MCF 10A (cell line): Measurements from ENCODE around the gene SPTBN5. TPM values are rescaled to one million over a fixed set of nuclear protein-coding genes. Genes with fewer than 3 reads are reported as not detected.

Experiments
- BruUV-seq: library from RNA; stranded (reverse); fragments of 400-500 nt; replicated peaks from 2 replicates; lab custom pipeline; 2021; lab: Mats Ljungman, UMichigan
- CTCF ChIA-PET: fragments of 300-600 bp; sonication (Branson Sonifier 250); formaldehyde crosslinking; extraction: SDS; loops from one replicate; lab custom pipeline; 2021; ENCODE audit warnings: antibody characterized with exemption, inconsistent platforms; lab: Yijun Ruan, JAX
- POLR2A ChIA-PET: fragments of 300-600, 350-650 bp; sonication (Branson Sonifier 250); formaldehyde crosslinking; extraction: SDS; loops from one replicate; lab custom pipeline; 2020; ENCODE audit warnings: antibody characterized with exemption, inconsistent platforms; lab: Yijun Ruan, JAX
- DNase-seq: peaks from one replicate; pipeline ENCODE4 v3.0.0-alpha.2; 2018; ENCODE audit not compliant: unreplicated experiment
- H3K27ac Mint-ChIP-seq: one replicate; pipeline ENCODE4 v1.8.0; 2022; ENCODE audit warnings: mild to moderate bottlenecking, low read depth, mixed read lengths; ENCODE audit not compliant: unreplicated experiment
- H3K27me3 Mint-ChIP-seq: one replicate; pipeline ENCODE4 v1.8.0; 2022; ENCODE audit warnings: mixed read lengths; ENCODE audit not compliant: insufficient read depth, unreplicated experiment
- H3K36me3 Mint-ChIP-seq: one replicate; pipeline ENCODE4 v1.8.0; 2022; ENCODE audit warnings: mild to moderate bottlenecking, moderate library complexity, mixed read lengths; ENCODE audit not compliant: insufficient read depth, unreplicated experiment
- H3K4me1 Mint-ChIP-seq: one replicate; pipeline ENCODE4 v1.8.0; 2022; ENCODE audit warnings: mixed read lengths; ENCODE audit not compliant: insufficient read depth, unreplicated experiment
- H3K4me3 Mint-ChIP-seq: one replicate; pipeline ENCODE4 v1.8.0; 2022; ENCODE audit warnings: mild to moderate bottlenecking, moderate library complexity, mixed read lengths; ENCODE audit not compliant: unreplicated experiment
- H3K9me3 Mint-ChIP-seq: one replicate; pipeline ENCODE4 v1.8.0; 2022; ENCODE audit warnings: mixed read lengths; ENCODE audit not compliant: unreplicated experiment
- CTCF ChIP-seq: fragments of 200-600 bp; IDR thresholded peaks from one replicate; pipeline ENCODE4 v1.8.0; 2022; ENCODE audit warnings: antibody characterized with exemption, mild to moderate bottlenecking; ENCODE audit not compliant: unreplicated experiment
- intact Hi-C: fragments of 100-400 bp; cut with micrococcal nuclease; formaldehyde crosslinking; loops from 2 replicates; pipeline ENCODE4 v1.14.1; 2022
- total RNA-seq: library from RNA; stranded (reverse); gene quantifications from 2 replicates; pipeline ENCODE4 v1.2.3, GENCODE V29; 2022

The SPTBN5 gene
- total RNA-seq, 1 experiment from 2014 or later: 1.1 TPM

DNA sequence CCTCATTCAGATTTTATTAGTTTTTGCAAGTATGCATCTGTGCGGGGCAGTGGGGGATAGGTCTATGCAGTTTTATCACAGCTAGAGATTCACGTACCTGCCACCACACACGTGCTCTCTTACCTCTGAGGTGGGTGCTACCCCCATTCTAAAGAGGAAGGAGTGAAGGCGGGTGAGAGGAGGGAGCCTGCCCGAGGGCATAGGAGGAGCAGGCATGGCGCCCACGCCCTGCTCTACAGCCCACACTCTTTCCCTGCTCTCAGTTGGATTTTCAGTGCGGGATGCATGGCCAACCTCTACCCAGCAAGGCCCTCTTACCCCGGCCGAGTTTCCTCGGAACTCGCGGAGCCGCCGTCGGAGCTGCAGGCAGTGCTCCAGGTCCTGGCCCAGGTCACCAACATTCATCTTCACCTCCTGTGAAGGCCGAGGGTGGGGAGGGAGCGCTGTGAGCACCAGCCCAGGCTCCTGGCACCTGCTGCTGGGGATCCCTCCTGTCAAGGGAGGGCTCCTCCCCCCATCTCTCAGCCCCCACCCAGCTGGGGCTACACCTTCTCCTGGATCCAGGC is 28.3 kb downstream of the SPTBN5 start:
- H3K36me3 Mint-ChIP-seq: no peaks in the 10 kb centered on the region
- no peak overlapping the region for H3K27ac Mint-ChIP-seq
- peaks cover 3% of the 10 kb centered on the region for H3K4me1 Mint-ChIP-seq
- CTCF ChIA-PET: interaction anchor here (0.7 to 0.9 kb wide), 2 partner anchors 38 to 54 kb away, joined by 3 read pairs; no protein-coding TSS in a partner anchor
- POLR2A ChIA-PET: interaction anchor here (0.7 kb wide), 1 partner anchor 29 kb away, joined by 3 read pairs; no protein-coding TSS in a partner anchor
- H3K27me3 Mint-ChIP-seq: no peaks in the 10 kb centered on the region
- no peak for TF ChIP-seq CTCF
- H3K9me3 Mint-ChIP-seq: no peaks in the 10 kb centered on the region
- BruUV-seq: no TSS peak
- no peak for DNase-seq
- intact Hi-C loops: no loop called here
- H3K4me3 Mint-ChIP-seq: no peak overlapping the region

DNA sequence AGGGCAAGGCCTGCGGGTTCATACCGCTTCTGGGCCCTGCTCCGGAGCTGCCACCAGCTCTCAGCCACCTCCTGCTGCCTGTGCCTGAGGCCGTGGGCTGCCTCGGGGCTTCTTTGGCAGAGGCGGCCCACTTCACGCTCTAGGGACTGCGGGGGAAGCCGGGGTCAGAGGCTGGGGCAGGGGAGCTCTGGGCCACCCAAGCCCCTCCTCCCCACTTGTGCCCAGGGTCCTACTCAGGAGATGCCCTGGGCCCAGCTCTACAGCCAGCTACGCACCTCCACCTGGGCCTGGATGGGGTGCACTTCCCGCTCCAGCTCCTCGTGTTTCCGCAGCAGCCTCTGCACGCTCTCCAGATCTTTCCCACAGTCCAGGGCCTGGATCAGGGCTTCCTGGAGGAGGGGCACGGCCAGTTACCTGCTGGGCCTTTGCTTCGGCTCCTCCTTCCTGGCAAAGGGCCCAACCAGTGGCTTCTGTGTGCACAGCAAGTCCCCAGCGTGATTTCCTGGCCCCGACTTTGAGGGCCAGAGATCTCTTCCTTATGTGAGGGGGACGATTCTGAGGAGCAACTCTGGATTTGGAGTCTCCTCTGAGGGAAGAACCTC is 31.2 kb downstream of the SPTBN5 start:
- peak; percentile 11 for DNase-seq
- CTCF ChIA-PET: no interaction called here
- Mint-ChIP-seq H3K9me3 (no peaks in the 10 kb centered on the region), H3K4me3 (no peak overlapping the region), H3K27ac (no peak overlapping the region), H3K36me3 (no peaks in the 10 kb centered on the region), H3K4me1 (no peaks in the 10 kb centered on the region), H3K27me3 (no peaks in the 10 kb centered on the region)
- intact Hi-C loops: no loop called here
- TF ChIP-seq CTCF: no peak
- POLR2A ChIA-PET: interaction anchor here (1.5 kb wide), 1 partner anchor 13 kb away, joined by 5 read pairs; no protein-coding TSS in a partner anchor
- no TSS peak for BruUV-seq

DNA sequence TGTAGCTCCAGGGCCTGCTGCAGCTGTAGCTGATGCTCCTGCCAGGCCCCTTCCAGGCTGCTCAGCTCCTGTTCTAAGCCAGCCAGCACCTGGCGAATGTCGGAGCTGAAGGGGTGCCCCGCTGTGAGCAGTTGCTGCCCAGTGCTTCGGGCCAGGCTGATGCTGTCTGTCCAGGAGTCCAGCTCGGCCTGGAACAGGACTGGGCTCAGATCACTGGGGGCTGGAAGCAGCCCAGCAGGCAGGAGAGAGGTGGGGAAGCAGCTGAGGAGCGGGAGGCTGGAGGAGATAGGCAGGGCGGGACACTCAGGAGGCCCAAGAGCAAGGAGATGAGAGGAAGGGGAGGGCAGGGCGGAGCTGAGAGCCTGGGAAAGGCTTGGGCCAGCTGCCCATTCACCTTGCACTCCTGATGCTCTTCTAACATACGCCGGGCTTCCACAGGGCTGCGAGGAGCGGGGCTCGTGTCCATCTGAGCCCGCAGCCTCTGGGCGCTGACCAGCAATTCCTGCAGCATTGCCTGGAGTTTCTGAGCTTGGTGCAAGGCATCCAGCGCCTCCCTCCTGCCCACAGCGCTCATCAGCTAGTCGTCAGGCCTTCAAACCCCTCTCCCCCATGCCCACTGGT is 32.0 kb downstream of the SPTBN5 start:
- no peaks in the 10 kb centered on the region for H3K27me3 Mint-ChIP-seq
- BruUV-seq: no TSS peak
- no peak for TF ChIP-seq CTCF
- no peak overlapping the region for H3K4me3 Mint-ChIP-seq
- no peaks in the 10 kb centered on the region for H3K9me3 Mint-ChIP-seq
- H3K36me3 Mint-ChIP-seq: no peaks in the 10 kb centered on the region
- no peak for DNase-seq
- intact Hi-C loops: no loop called here
- ChIA-PET CTCF (interaction anchor here (0.6 kb wide), 1 partner anchor 23 kb away, joined by 4 read pairs; the partner anchor contains the start of gene PLA2G4B), POLR2A (interaction anchor here (1.5 kb wide), 1 partner anchor 12 kb away, joined by 5 read pairs; no protein-coding TSS in a partner anchor)
- no peaks in the 10 kb centered on the region for H3K4me1 Mint-ChIP-seq
- no peak overlapping the region for H3K27ac Mint-ChIP-seq
